H1 (cell line): ENCODE measurements around the gene ISX. TPM values are rescaled to one million over a fixed set of nuclear protein-coding genes. Genes with fewer than 3 reads are reported as not detected.

Source experiments
- CBX5 ChIP-seq: fragments of 300-800, 300-1000 bp; sonication (generic); IDR thresholded peaks from 2 replicates; pipeline ENCODE4 v1.7.1; 2016; ENCODE audit warnings: antibody characterized with exemption, low read length, low read depth
- CTBP2 ChIP-seq: IDR thresholded peaks from 2 replicates; pipeline ENCODE4 v1.7.0; 2011; ENCODE audit warnings: borderline replicate concordance, mild to moderate bottlenecking, moderate library complexity, mixed read lengths, low read length; ENCODE audit not compliant: insufficient read depth, insufficient read length
- EP300 ChIP-seq, 2 experiments: IDR thresholded peaks; 1 replicate in 1 of 2; 2 replicates in 1 of 2; pipeline ENCODE4 v1.6.1; 2011 to 2012; ENCODE audit warnings: low read depth in 2 of 2, low read length in 2 of 2, mild to moderate bottlenecking in 2 of 2, borderline replicate concordance in 1 of 2, inconsistent platforms in 1 of 2, moderate library complexity in 1 of 2
- KDM1A ChIP-seq: fragments of 200-600, 300-600 bp; sonication (generic); IDR thresholded peaks from 2 replicates; pipeline ENCODE4 v1.7.1; 2016; ENCODE audit warnings: mild to moderate bottlenecking, low read length, borderline replicate concordance
- KDM4A ChIP-seq: IDR thresholded peaks from one replicate; pipeline ENCODE4 v1.7.1; 2012; ENCODE audit warnings: low read depth, mild to moderate bottlenecking, moderate library complexity, low read length, inconsistent platforms; ENCODE audit not compliant: severe bottlenecking
- NANOG ChIP-seq: IDR thresholded peaks from 2 replicates; pipeline ENCODE4 v1.6.1; 2011; ENCODE audit warnings: low read length, low read depth, mild to moderate bottlenecking, inconsistent platforms; ENCODE audit not compliant: insufficient read depth, poor library complexity, severe bottlenecking
- RBBP5 ChIP-seq: IDR thresholded peaks from 2 replicates; pipeline ENCODE4 v1.7.1; 2012; ENCODE audit warnings: low read depth, mild to moderate bottlenecking, inconsistent platforms, low read length, moderate library complexity, borderline replicate concordance
- SP1 ChIP-seq: IDR thresholded peaks from 2 replicates; pipeline ENCODE4 v1.6.1; 2011; ENCODE audit warnings: low read depth, low read length
- SP4 ChIP-seq: IDR thresholded peaks from 2 replicates; pipeline ENCODE4 v1.6.1; 2012; ENCODE audit warnings: low read length, inconsistent platforms
- polyA plus RNA-seq, 7 experiments: library from polyadenylated mRNA; depleted of rRNA in 3 of 7; stranded (reverse) in 5 of 7; unstranded in 2 of 7; fragments of >200 nt in 5 of 7; fragments of 200-250 nt in 2 of 7; gene quantifications; 1 replicate in 5 of 7; 2 replicates in 1 of 7; 4 replicates in 1 of 7; pipeline versions ENCODE4 v1.2.1 to v1.2.3, GENCODE V29; 2011 to 2013; ENCODE audit warnings: missing spikeins in 2 of 7, mixed read lengths in 2 of 7
- total RNA-seq: library from RNA; stranded (reverse); fragmentation: NEBNext Ultra II Directional; extraction: Animal tissue kit (Norgen Biotek cat#: 25700); gene quantifications from 2 replicates; pipeline ENCODE4 v1.2.1, GENCODE V29; 2021
- TF ChIP-seq, protein P1 (sequence below): fragments of 300-600 bp; sonication (generic); IDR thresholded peaks from 2 replicates; pipeline ENCODE4 v1.7.1; 2012; ENCODE audit warnings: low read length, moderate library complexity, mild to moderate bottlenecking, inconsistent platforms; ENCODE audit not compliant: insufficient replicate concordance
- TF ChIP-seq, protein P2 (sequence below): IDR thresholded peaks from 2 replicates; pipeline ENCODE4 v1.6.1; 2012; ENCODE audit warnings: inconsistent platforms

Gene ISX
- total and polyA plus RNA-seq, 2 of the 8 experiments (the other 6 are each of a cell fraction or from before 2014, with no cell fraction given), result not detected

DNA sequence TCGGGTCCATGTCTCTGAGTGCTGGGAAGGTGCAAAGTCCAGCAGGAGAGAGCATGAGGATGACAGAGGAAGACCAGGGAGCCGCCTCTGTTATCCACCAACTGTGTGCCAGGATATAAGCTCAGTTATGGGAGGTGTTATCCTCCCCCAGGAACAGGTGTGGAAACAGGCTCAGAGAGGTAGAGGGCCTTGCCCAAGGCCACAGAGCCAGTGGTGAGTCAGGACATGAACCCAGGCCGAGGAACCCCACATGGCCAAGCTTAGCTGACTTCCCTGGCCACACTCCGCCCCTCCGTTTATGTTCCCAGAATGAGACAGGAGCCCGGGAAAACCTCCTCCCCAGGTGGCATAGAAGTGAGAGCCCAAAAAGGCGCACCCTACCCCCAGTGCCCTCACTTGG is 50.3 kb downstream of the ISX start (continued):
- TF ChIP-seq, protein P1, sequence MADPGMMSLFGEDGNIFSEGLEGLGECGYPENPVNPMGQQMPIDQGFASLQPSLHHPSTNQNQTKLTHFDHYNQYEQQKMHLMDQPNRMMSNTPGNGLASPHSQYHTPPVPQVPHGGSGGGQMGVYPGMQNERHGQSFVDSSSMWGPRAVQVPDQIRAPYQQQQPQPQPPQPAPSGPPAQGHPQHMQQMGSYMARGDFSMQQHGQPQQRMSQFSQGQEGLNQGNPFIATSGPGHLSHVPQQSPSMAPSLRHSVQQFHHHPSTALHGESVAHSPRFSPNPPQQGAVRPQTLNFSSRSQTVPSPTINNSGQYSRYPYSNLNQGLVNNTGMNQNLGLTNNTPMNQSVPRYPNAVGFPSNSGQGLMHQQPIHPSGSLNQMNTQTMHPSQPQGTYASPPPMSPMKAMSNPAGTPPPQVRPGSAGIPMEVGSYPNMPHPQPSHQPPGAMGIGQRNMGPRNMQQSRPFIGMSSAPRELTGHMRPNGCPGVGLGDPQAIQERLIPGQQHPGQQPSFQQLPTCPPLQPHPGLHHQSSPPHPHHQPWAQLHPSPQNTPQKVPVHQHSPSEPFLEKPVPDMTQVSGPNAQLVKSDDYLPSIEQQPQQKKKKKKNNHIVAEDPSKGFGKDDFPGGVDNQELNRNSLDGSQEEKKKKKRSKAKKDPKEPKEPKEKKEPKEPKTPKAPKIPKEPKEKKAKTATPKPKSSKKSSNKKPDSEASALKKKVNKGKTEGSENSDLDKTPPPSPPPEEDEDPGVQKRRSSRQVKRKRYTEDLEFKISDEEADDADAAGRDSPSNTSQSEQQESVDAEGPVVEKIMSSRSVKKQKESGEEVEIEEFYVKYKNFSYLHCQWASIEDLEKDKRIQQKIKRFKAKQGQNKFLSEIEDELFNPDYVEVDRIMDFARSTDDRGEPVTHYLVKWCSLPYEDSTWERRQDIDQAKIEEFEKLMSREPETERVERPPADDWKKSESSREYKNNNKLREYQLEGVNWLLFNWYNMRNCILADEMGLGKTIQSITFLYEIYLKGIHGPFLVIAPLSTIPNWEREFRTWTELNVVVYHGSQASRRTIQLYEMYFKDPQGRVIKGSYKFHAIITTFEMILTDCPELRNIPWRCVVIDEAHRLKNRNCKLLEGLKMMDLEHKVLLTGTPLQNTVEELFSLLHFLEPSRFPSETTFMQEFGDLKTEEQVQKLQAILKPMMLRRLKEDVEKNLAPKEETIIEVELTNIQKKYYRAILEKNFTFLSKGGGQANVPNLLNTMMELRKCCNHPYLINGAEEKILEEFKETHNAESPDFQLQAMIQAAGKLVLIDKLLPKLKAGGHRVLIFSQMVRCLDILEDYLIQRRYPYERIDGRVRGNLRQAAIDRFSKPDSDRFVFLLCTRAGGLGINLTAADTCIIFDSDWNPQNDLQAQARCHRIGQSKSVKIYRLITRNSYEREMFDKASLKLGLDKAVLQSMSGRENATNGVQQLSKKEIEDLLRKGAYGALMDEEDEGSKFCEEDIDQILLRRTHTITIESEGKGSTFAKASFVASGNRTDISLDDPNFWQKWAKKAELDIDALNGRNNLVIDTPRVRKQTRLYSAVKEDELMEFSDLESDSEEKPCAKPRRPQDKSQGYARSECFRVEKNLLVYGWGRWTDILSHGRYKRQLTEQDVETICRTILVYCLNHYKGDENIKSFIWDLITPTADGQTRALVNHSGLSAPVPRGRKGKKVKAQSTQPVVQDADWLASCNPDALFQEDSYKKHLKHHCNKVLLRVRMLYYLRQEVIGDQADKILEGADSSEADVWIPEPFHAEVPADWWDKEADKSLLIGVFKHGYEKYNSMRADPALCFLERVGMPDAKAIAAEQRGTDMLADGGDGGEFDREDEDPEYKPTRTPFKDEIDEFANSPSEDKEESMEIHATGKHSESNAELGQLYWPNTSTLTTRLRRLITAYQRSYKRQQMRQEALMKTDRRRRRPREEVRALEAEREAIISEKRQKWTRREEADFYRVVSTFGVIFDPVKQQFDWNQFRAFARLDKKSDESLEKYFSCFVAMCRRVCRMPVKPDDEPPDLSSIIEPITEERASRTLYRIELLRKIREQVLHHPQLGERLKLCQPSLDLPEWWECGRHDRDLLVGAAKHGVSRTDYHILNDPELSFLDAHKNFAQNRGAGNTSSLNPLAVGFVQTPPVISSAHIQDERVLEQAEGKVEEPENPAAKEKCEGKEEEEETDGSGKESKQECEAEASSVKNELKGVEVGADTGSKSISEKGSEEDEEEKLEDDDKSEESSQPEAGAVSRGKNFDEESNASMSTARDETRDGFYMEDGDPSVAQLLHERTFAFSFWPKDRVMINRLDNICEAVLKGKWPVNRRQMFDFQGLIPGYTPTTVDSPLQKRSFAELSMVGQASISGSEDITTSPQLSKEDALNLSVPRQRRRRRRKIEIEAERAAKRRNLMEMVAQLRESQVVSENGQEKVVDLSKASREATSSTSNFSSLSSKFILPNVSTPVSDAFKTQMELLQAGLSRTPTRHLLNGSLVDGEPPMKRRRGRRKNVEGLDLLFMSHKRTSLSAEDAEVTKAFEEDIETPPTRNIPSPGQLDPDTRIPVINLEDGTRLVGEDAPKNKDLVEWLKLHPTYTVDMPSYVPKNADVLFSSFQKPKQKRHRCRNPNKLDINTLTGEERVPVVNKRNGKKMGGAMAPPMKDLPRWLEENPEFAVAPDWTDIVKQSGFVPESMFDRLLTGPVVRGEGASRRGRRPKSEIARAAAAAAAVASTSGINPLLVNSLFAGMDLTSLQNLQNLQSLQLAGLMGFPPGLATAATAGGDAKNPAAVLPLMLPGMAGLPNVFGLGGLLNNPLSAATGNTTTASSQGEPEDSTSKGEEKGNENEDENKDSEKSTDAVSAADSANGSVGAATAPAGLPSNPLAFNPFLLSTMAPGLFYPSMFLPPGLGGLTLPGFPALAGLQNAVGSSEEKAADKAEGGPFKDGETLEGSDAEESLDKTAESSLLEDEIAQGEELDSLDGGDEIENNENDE, result no peak
- TF ChIP-seq SP4 (no peak), EP300 (IDR thresholded peaks at IDR 0.05; ENCODE audit: borderline replicate concordance in 1 of 2, low read depth in 2 of 2, low read length in 2 of 2) (no peak), KDM4A (no peak), CBX5 (no peak), RBBP5 (no peak), SP1 (no peak), KDM1A (no peak), NANOG (no peak), CTBP2 (no peak)
- TF ChIP-seq, protein P2, sequence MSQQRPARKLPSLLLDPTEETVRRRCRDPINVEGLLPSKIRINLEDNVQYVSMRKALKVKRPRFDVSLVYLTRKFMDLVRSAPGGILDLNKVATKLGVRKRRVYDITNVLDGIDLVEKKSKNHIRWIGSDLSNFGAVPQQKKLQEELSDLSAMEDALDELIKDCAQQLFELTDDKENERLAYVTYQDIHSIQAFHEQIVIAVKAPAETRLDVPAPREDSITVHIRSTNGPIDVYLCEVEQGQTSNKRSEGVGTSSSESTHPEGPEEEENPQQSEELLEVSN, result no peak
